Umbilical cord (tissue), 2 donors: ENCODE measurements around the gene TM6SF1. TPM values are rescaled to one million over a fixed set of nuclear protein-coding genes. Genes with fewer than 3 reads are reported as not detected.

Experiments
- DNase-seq: peaks from one replicate; pipeline ENCODE4 v3.0.0-alpha.2; 2015; ENCODE audit warnings: low spot score
- total RNA-seq: library from RNA; depleted of rRNA; stranded (reverse); fragments of >200 nt; gene quantifications from one replicate; pipeline ENCODE4 v1.2.3, GENCODE V29; 2014; ENCODE audit warnings: low replicate concordance; ENCODE audit not compliant: insufficient read depth

TM6SF1 gene
- total RNA-seq, 1 donor from 2014 or later, result 4.6 TPM

DNA sequence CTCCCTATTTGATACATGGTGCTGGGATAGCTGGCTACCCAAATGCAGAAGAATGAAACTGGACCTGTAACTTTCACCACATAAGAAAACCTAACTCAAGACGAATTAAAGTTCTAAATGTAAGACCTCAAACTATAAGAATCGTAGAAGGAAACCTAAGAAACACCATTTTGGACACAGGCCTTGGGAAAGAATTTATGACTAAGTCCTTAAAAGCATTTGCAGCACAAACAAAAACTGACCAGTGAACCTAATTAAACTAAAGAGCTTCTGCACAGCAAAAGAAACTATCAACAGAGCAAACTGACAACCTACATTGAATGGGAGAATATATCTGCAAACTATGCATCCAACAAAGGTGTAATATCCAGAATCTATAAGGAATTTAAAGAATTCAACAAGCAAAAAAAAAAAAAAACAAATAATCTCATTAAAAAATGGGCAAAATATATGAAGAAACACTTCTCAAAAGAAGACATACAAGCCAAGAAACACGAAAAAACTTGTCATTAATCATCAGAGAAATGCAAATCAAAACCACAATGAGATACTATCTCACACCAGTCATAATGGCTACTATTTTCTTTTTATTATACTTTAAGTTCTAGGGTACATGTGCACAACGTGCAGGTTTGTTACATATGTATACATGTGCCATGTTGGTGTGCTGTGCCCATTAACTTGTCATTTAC is 63.2 kb downstream of the TM6SF1 start:
- no peak for DNase-seq

DNA sequence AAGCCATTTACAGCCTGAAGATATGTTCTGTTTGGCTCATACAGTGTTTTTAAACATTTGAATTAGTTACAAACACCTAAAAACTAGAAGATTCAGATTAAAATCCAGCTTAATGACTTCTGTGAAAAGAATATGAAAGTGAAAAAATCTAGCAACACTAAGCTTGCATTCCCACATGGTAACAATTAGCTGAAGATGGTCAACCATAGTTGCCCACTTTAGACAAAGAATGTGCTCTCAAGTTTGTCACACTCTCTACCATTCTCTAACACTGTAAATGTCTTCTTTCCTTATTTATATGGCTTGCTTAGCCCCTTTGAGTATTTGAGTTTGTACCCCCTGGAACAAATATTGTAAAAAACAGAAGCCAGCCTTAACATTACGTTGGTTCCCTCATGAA is 67.4 kb downstream of the TM6SF1 start:
- no peak for DNase-seq

DNA sequence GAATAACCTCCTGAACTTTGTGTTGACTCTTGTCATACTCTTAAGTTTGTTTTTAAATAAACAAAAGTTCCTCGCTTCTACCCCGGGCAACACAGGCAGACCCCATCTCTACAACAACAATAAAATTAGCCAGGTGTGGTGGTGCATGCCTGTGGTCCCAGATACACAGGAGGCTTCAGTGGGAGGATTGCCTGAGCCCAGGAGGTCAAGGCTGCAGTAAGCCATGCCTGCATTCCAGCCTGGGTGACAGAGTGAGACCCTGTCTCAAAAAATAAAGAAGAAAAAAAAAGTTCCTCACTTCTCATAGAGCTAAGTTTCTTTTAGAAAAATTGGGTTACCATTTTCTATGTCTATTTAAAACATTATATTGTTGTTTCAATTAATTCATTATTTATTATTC is 70.9 kb downstream of the TM6SF1 start:
- DNase-seq, result no peak

DNA sequence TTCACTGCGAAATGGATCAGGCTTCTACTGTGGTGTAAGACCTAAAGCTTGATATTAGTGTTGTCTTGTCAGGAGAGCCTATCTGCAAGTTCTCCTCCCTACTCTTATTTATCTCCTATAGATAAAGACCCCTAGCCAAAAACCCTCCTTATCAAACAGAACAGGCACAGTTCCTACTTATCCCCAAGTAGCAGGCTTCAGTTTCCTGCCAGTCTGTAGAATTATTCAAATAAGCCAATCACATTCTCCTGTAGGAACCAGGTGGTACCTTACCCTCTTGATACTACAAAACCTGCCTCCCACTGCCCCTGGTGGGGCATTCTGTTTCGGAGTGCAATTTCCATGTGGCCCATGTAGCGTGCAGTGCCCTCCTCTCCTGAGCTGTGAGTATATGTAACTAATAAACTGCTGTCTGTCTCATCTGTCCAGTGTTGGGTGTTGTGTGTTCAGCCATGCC is 71.5 kb downstream of the TM6SF1 start:
- no peak for DNase-seq

DNA sequence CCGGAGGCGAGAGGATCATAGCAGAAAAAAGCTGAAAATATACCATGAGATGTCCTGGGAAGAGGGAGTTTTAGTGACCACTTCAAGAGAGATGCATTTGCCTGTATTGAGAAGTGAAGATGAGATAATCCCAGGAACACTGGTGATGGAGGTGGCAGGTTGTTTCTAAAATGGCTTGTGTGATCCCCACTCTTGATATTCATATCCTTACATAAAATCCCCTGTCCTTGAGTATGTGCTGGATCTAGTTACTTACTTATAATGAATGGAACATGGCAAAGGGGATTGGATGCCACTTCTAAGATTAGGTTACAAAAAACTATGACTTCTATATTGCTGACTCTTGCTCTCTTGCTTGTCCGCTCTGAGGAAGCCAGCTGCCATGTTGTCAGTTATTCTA is 78.1 kb downstream of the TM6SF1 start:
- no peak for DNase-seq

Other genes with a start within 250 kb of the TM6SF1 start
- 59.0 TPM for gene HOMER2, start 154.9 kb upstream of the TM6SF1 start, total RNA-seq
- gene RAMAC, start 121.4 kb upstream of the TM6SF1 start, total RNA-seq, result 27.0 TPM
- 13.5 TPM for gene C15orf40, start 96.0 kb upstream of the TM6SF1 start, total RNA-seq
- 65.5 TPM for gene BTBD1, start 40.4 kb upstream of the TM6SF1 start, total RNA-seq
- 25.8 TPM for gene HDGFL3, start 100.2 kb downstream of the TM6SF1 start, total RNA-seq
- gene BNC1, start 177.0 kb downstream of the TM6SF1 start, total RNA-seq, result 6.3 TPM